ENCODE data around the gene ARSB. TPM values are rescaled to one million over a fixed set of nuclear protein-coding genes. Genes with fewer than 3 reads are reported as not detected.

ARSB gene
- polyA plus RNA-seq, 2 of the 4 experiments (the other 2 are of a cell fraction), result 8.4 to 13.4 TPM

DNA sequence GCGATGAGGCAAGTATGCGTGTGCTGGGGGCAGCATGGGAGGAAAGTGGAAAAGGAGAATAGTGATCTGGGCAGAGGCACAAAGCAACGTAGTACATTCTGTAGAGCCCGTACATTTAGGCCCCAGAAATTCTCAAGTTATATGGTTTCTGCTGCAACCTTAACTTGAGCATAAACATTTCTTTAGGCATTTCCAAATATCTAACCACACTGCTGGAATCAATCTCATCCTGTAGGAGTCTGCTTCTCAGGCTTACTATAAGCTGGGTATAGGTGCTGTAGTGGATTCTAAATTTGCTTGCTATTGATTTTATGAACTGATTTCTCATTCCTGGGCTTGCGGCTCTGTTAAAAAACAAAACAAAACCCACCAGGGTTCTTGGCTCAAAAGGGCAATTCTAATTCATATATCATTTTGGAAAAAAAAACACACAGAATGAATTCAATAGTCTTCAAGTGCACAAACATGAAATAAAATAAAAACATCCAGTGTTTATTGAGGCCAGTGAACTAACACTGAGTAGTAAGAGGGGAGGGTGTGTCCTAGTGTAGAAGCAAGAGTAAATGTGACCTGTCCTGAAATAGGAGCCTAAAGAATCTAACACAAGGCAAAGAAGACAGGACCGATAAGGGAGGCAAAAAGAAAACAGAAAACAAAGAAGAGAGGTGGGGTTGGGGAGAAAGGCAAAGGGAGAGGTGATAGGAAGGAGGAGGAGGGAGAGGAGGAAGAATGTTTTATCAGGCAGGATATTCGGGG, 191.0 kb downstream of the ARSB start:
- DNase-seq (ENCODE audit: low read depth in 1 of 2, low spot score in 1 of 2) (no peak), ATAC-seq (no peak)
- TF ChIP-seq ESRRA (IDR thresholded peaks at IDR 0.05; ENCODE audit: borderline replicate concordance, low read length) (no peak), PHF8 (IDR thresholded peaks at IDR 0.05; ENCODE audit: borderline replicate concordance, low read depth) (no peak), RFX5 (IDR thresholded peaks at IDR 0.05) (no peak), FOSB (CRISPR knock-in tag; IDR thresholded peaks at IDR 0.05) (no peak), HOXB5 (CRISPR knock-in tag; IDR thresholded peaks at IDR 0.05) (no peak), JUNB (IDR thresholded peaks at IDR 0.05) (no peak), KDM5A (IDR thresholded peaks at IDR 0.05) (no peak), SMC3 (IDR thresholded peaks at IDR 0.05) (no peak)
- TF ChIP-seq, protein P1, sequence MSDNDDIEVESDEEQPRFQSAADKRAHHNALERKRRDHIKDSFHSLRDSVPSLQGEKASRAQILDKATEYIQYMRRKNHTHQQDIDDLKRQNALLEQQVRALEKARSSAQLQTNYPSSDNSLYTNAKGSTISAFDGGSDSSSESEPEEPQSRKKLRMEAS (IDR thresholded peaks at IDR 0.05), result no peak
- TF ChIP-seq, protein P2, sequence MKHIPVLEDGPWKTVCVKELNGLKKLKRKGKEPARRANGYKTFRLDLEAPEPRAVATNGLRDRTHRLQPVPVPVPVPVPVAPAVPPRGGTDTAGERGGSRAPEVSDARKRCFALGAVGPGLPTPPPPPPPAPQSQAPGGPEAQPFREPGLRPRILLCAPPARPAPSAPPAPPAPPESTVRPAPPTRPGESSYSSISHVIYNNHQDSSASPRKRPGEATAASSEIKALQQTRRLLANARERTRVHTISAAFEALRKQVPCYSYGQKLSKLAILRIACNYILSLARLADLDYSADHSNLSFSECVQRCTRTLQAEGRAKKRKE (CRISPR knock-in tag; IDR thresholded peaks at IDR 0.05; ENCODE audit: low read depth), result no peak
- TF ChIP-seq, protein P3, sequence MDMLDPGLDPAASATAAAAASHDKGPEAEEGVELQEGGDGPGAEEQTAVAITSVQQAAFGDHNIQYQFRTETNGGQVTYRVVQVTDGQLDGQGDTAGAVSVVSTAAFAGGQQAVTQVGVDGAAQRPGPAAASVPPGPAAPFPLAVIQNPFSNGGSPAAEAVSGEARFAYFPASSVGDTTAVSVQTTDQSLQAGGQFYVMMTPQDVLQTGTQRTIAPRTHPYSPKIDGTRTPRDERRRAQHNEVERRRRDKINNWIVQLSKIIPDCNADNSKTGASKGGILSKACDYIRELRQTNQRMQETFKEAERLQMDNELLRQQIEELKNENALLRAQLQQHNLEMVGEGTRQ (IDR thresholded peaks at IDR 0.05), result no peak
- TF ChIP-seq, protein P4, sequence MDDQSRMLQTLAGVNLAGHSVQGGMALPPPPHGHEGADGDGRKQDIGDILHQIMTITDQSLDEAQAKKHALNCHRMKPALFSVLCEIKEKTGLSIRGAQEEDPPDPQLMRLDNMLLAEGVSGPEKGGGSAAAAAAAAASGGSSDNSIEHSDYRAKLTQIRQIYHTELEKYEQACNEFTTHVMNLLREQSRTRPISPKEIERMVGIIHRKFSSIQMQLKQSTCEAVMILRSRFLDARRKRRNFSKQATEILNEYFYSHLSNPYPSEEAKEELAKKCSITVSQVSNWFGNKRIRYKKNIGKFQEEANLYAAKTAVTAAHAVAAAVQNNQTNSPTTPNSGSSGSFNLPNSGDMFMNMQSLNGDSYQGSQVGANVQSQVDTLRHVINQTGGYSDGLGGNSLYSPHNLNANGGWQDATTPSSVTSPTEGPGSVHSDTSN (IDR thresholded peaks at IDR 0.05), result no peak

DNA sequence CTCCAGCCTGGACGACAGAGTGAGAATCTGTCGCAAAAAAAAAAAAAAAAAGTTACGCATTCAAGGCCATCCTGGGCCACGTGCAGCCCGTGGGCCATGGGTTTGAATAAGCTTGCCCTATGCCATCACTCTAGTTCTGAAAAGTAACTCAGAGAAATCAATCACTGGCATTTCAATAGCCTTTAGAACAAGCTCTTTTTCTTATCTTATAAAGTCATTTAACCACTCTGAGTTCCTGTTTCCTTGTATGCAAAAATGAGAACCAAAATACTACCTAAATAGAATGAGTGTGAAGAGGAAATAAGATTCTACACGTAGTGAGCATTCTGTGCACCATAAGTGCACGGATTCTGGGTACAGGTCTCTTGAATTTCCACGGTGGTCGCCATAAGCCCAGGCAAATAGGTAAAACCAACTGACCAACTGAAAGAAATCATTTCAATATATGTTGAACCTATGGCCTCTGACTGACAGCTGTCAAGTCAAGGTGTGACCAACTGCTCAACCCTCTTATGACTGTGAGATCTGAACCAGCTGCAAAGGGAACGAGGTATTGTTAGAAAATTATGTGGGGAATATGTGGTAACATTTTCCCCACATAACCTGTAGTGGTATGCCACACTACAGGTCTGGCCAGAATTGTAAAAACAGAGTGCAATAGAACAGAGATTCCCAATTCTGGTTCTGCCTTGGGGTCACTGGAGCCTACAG, 192.6 kb downstream of the ARSB start:
- no peak for DNase-seq (ENCODE audit: low read depth in 1 of 2, low spot score in 1 of 2)
- Histone ChIP-seq H3K4me2 (no peak overlapping the region), H3K4me3 (no peak overlapping the region), H3K4me1 (peaks cover 27% of the 10 kb centered on the region), H3K9me3 (no peaks in the 10 kb centered on the region), H3K27ac (no peak overlapping the region)
- CTCF ChIA-PET, result interaction anchor here (0.7 to 1.5 kb wide), 3 partner anchors 17 to 325 kb away, joined by 4 to 5 read pairs (median 4); no protein-coding TSS in a partner anchor
- ATAC-seq, result no peak
- no peak for FAIRE-seq
- TF ChIP-seq CHD2 (IDR thresholded peaks at IDR 0.05; ENCODE audit: low read length, partially characterized antibody), result no peak
- no peak for TF ChIP-seq ESRRA (IDR thresholded peaks at IDR 0.05; ENCODE audit: borderline replicate concordance, low read length)
- no peak for TF ChIP-seq HDAC2 (IDR thresholded peaks at IDR 0.05)
- TF ChIP-seq HOXA7 (CRISPR knock-in tag; IDR thresholded peaks at IDR 0.05), result no peak
- TF ChIP-seq JUN (IDR thresholded peaks at IDR 0.05), result no peak
- no peak for TF ChIP-seq JUNB (IDR thresholded peaks at IDR 0.05)
- TF ChIP-seq NFE2L2 (conservative IDR thresholded peaks at IDR 0.05; ENCODE audit: low read length), result no peak
- TF ChIP-seq CEBPB (IDR thresholded peaks at IDR 0.05), result no peak
- TF ChIP-seq RAD21 (conservative IDR thresholded peaks at IDR 0.05 in 1 of 2, IDR thresholded peaks at IDR 0.05 in 1 of 2), result no peak
- TF ChIP-seq POLR2AphosphoS2 (conservative IDR thresholded peaks at IDR 0.05; ENCODE audit: low read length), result no peak
- no peak for TF ChIP-seq EHMT2 (IDR thresholded peaks at IDR 0.05; ENCODE audit: low read depth)
- TF ChIP-seq ZC3H11A (IDR thresholded peaks at IDR 0.05), result no peak
- POLR2A ChIA-PET, result no interaction called here
- WGBS (ENCODE audit: missing lambda C conversion rate), result 93% methylated on average over 10 of the region's 10 CpGs

More for the DNA sequence above, 191.0 kb downstream of the ARSB start:
- CTCF ChIA-PET, result interaction anchor here (1.5 to 1.7 kb wide), 2 partner anchors 256 to 326 kb away, joined by 5 read pairs; no protein-coding TSS in a partner anchor
- Histone ChIP-seq H3K27ac (peak overlapping the region; percentile 65 to 86), H3K4me3 (no peak overlapping the region), H3K9me3 (no peaks in the 10 kb centered on the region), H3K4me2 (peak overlapping the region; percentile 65), H3K4me1 (peaks cover 37% of the 10 kb centered on the region)
- no peak for FAIRE-seq
- POLR2A ChIA-PET, result no interaction called here
- 78% methylated on average over 7 of the region's 7 CpGs for WGBS (ENCODE audit: missing lambda C conversion rate)

Measured in A549 (cell line).